CD14-positive monocyte (primary cell): ENCODE data around the gene STARD7. TPM values are rescaled to one million over a fixed set of nuclear protein-coding genes. Genes with fewer than 3 reads are reported as not detected.

Experiments
- DNase-seq, 3 donors: peaks; one replicate each; pipeline ENCODE4 v3.0.0-alpha.2; 2011 to 2022
- H2AFZ ChIP-seq: 2 replicates; pipeline ENCODE4 v1.6.0; 2012; ENCODE audit warnings: mild to moderate bottlenecking, low read depth, low read length, inconsistent platforms; ENCODE audit not compliant: insufficient read depth, poor library complexity, severe bottlenecking
- H3K27ac ChIP-seq, 2 donors: 1 replicate in 1 of 2; 2 replicates in 1 of 2; pipeline ENCODE4 v1.5.1; 2012 to 2013; ENCODE audit warnings: low read length in 2 of 2, control low read depth in 1 of 2, inconsistent platforms in 1 of 2, low read depth in 1 of 2, mild to moderate bottlenecking in 1 of 2
- H3K27me3 ChIP-seq, 2 donors: one replicate each; pipeline versions ENCODE4 v1.6.0 to v1.6.1; 2011 to 2013; ENCODE audit warnings: low read length in 2 of 2; ENCODE audit not compliant: control insufficient read depth in 2 of 2, insufficient read depth in 2 of 2
- H3K36me3 ChIP-seq, 2 donors: replicated peaks in 1 of 2; 1 replicate in 1 of 2; 2 replicates in 1 of 2; pipeline versions ENCODE4 v1.5.1 to v1.6.1; 2012 to 2013; ENCODE audit warnings: low read length in 2 of 2, control low read depth in 1 of 2, inconsistent platforms in 1 of 2, mild to moderate bottlenecking in 1 of 2; ENCODE audit not compliant: insufficient read depth in 2 of 2, control insufficient read depth in 1 of 2
- H3K4me1 ChIP-seq, 2 donors: 1 replicate in 1 of 2; 2 replicates in 1 of 2; pipeline versions ENCODE4 v1.5.1 to v1.6.1; 2012 to 2013; ENCODE audit warnings: low read length in 2 of 2, control low read depth in 1 of 2, inconsistent platforms in 1 of 2, mild to moderate bottlenecking in 1 of 2, moderate library complexity in 1 of 2; ENCODE audit not compliant: insufficient read depth in 2 of 2, control insufficient read depth in 1 of 2
- H3K4me2 ChIP-seq: replicated peaks from 2 replicates; pipeline ENCODE3; 2012; ENCODE audit warnings: low read length, moderate library complexity, mild to moderate bottlenecking; ENCODE audit not compliant: poor library complexity, severe bottlenecking; ENCODE audit errors: extremely low read depth
- H3K4me3 ChIP-seq, 3 experiments: fragments of 200-600 bp in 1 of 3; sonication (generic) in 1 of 3; replicated peaks in 1 of 3; 1 replicate in 2 of 3; 2 replicates in 1 of 3; pipeline ENCODE4 v1.5.1; 2011 to 2013; ENCODE audit warnings: low read length in 3 of 3, mild to moderate bottlenecking in 3 of 3, control low read depth in 2 of 3, low read depth in 2 of 3, inconsistent platforms in 1 of 3, moderate library complexity in 1 of 3
- H3K79me2 ChIP-seq: 2 replicates; pipeline ENCODE4 v1.6.0; 2012; ENCODE audit warnings: mild to moderate bottlenecking, control low read depth, inconsistent platforms, low read length, moderate library complexity; ENCODE audit not compliant: insufficient read depth
- H3K9ac ChIP-seq: 2 replicates; pipeline ENCODE4 v1.6.0; 2017; ENCODE audit warnings: low read length, mild to moderate bottlenecking; ENCODE audit not compliant: insufficient read depth, poor library complexity, severe bottlenecking
- H3K9me3 ChIP-seq, 2 donors: replicated peaks in 1 of 2; 1 replicate in 1 of 2; 2 replicates in 1 of 2; pipeline versions ENCODE4 v1.5.1 to v1.6.1; 2012 to 2013; ENCODE audit warnings: low read length in 2 of 2, control low read depth in 1 of 2; ENCODE audit not compliant: control insufficient read depth in 1 of 2, insufficient read depth in 1 of 2
- H4K20me1 ChIP-seq: 2 replicates; pipeline ENCODE4 v1.6.0; 2012; ENCODE audit warnings: mild to moderate bottlenecking, low read length, control low read depth, moderate library complexity; ENCODE audit not compliant: insufficient read depth
- H3K27ac Mint-ChIP-seq, 7 donors: one replicate each; pipeline ENCODE4 v1.8.0; 2020; ENCODE audit warnings: mild to moderate bottlenecking in 7 of 7, mixed read lengths in 7 of 7, moderate library complexity in 6 of 7, inconsistent platforms in 2 of 7
- H3K27me3 Mint-ChIP-seq, 3 donors: one replicate each; pipeline ENCODE4 v1.8.0; 2021 to 2022; ENCODE audit warnings: low read depth in 3 of 3, mild to moderate bottlenecking in 3 of 3, mixed read lengths in 3 of 3, moderate library complexity in 3 of 3, inconsistent platforms in 1 of 3
- H3K36me3 Mint-ChIP-seq, 2 donors: one replicate each; pipeline ENCODE4 v1.8.0; 2020; ENCODE audit warnings: mixed read lengths in 2 of 2, inconsistent platforms in 1 of 2, mild to moderate bottlenecking in 1 of 2
- H3K4me1 Mint-ChIP-seq: one replicate; pipeline ENCODE4 v1.8.0; 2020; ENCODE audit warnings: mild to moderate bottlenecking, mixed read lengths
- H3K4me3 Mint-ChIP-seq, 2 donors: one replicate each; pipeline ENCODE4 v1.8.0; 2020; ENCODE audit warnings: mild to moderate bottlenecking in 2 of 2, mixed read lengths in 2 of 2, moderate library complexity in 1 of 2
- H3K9me3 Mint-ChIP-seq, 7 donors: one replicate each; pipeline ENCODE4 v1.8.0; 2020 to 2022; ENCODE audit warnings: mixed read lengths in 7 of 7, mild to moderate bottlenecking in 6 of 7, moderate library complexity in 6 of 7, inconsistent platforms in 2 of 7
- WGBS: methylation state at CpG from one replicate; pipeline ENCODE4 v1.1.5; 2013; ENCODE audit warnings: missing lambda C conversion rate; ENCODE audit not compliant: insufficient coverage; 5-methylcytosine and 5-hydroxymethylcytosine counted together
- intact Hi-C, 2 donors: fragments of 100-400 bp; cut with micrococcal nuclease; formaldehyde crosslinking; loops; one replicate each; pipeline versions ENCODE4 v1.15.0 to v1.15.1; 2023
- polyA plus RNA-seq, 3 donors: library from polyadenylated mRNA; depleted of rRNA in 1 of 3; unstranded in 2 of 3; stranded (reverse) in 1 of 3; fragments of 300-500 nt in 2 of 3; fragments of >200 nt in 1 of 3; fragmentation: Illumina TruSeq in 2 of 3; gene quantifications; 1 replicate in 2 of 3; 2 replicates in 1 of 3; pipeline ENCODE4 v1.2.3, GENCODE V29; 2012 to 2021
- TF ChIP-seq, protein P1 (sequence below): fragments of 200-600 bp; IDR thresholded peaks from one replicate; pipeline ENCODE4 v1.8.0; 2022; ENCODE audit warnings: antibody characterized with exemption, mild to moderate bottlenecking

The STARD7 gene
- polyA plus RNA-seq, 3 donors, result 38.0 to 179 (median 172) TPM

DNA sequence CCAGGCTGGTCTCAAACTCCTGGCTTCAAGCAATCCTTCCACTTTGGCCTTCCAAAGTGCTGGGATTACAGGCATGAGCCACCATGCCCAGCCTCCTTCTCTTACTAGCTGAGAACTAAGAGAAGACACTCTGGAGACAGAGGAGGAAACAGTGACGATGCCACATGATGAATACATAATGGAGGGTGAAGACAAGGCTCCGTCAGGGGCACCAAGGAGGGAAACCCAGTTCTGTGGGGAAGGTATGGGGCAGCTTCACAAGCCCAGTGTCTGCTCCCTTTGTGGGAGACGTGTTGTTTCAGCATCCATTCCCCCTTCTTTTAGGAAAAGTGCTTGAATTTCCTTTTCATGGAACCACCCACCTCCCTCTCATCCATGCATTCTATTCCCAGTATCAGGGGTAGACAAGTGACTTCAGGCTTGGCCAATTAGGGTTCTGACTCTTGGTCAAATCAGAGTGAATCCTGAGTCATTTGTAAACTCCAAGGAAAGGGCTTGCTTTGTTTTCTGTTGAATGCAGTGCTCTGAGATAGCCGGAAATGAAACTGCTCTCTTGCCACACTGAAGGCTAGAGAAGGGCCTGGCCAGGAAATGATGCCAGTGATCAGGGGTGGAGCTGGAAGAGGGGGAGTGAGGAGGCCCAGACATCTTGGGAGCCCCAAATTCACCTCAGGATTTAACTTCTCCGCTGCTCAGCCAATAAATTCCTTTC is 33.4 kb upstream of the STARD7 start:
- no peaks in the 10 kb centered on the region for H3K27me3 Mint-ChIP-seq
- intact Hi-C loops, result loop anchor here in 1 of 2 donors (2.0 to 5.0 kb wide), 3 partner anchors 17 to 35 kb away; partner anchors contain the start of genes STARD7 and TMEM127
- H3K4me3 Mint-ChIP-seq, result peak overlapping the region; percentile 60 to 83
- H3K27ac Mint-ChIP-seq, result peak overlapping the region; percentile 98 to 100 (median 98)
- H3K9me3 Mint-ChIP-seq, result peaks cover 0 to 4% (median 2%) of the 10 kb centered on the region in 7 donors
- Histone ChIP-seq H3K9me3 (no peaks in the 10 kb centered on the region), H3K79me2 (peaks cover 34% of the 10 kb centered on the region), H3K4me1 (peaks cover 73 to 79% of the 10 kb centered on the region in 2 donors), H3K4me2 (peak overlapping the region; percentile 60), H3K27ac (peak overlapping the region; percentile 78 to 97), H3K4me3 (peak overlapping the region; percentile 0 to 63 (median 24)), H3K36me3 (peaks cover 1 to 26% of the 10 kb centered on the region in 2 donors), H4K20me1 (no peaks in the 10 kb centered on the region), H3K27me3 (no peaks in the 10 kb centered on the region), H3K9ac (peak overlapping the region; percentile 64), H2AFZ (peak overlapping the region; percentile 39)
- peaks cover 74% of the 10 kb centered on the region for H3K4me1 Mint-ChIP-seq
- TF ChIP-seq, protein P1, sequence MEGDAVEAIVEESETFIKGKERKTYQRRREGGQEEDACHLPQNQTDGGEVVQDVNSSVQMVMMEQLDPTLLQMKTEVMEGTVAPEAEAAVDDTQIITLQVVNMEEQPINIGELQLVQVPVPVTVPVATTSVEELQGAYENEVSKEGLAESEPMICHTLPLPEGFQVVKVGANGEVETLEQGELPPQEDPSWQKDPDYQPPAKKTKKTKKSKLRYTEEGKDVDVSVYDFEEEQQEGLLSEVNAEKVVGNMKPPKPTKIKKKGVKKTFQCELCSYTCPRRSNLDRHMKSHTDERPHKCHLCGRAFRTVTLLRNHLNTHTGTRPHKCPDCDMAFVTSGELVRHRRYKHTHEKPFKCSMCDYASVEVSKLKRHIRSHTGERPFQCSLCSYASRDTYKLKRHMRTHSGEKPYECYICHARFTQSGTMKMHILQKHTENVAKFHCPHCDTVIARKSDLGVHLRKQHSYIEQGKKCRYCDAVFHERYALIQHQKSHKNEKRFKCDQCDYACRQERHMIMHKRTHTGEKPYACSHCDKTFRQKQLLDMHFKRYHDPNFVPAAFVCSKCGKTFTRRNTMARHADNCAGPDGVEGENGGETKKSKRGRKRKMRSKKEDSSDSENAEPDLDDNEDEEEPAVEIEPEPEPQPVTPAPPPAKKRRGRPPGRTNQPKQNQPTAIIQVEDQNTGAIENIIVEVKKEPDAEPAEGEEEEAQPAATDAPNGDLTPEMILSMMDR, result no peak
- peaks cover 22 to 46% of the 10 kb centered on the region in 2 donors for H3K36me3 Mint-ChIP-seq
- peak; percentile 92 to 97 (median 96) for DNase-seq
- 0% methylated on average over 1 of the region's 5 CpGs for WGBS

DNA sequence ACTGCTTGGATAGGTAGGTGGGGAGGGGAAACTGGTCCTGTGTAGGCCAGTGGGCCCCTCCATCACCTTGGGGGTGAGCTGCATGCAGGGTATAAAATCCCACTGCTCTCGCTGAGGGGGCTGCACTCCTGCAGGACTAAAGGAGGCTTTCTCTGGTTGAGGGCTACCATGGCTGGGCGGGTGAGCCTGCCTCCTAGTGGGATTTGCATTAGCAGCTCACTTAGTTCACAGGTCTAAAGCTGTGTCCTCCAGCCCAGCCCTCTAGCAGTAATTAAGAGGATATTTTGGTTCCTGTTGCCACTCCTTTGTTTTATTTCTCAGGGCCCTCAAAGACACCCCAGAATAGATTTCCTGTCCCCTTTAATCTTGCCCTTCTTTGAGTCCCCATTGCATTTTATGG is 32.6 kb upstream of the STARD7 start:
- intact Hi-C loops, result loop anchor here in 1 of 2 donors (2.0 to 5.0 kb wide), 2 partner anchors 24 to 34 kb away; partner anchors contain the start of genes STARD7 and TMEM127
- Mint-ChIP-seq H3K4me1 (peaks cover 66% of the 10 kb centered on the region), H3K27ac (peak overlapping the region; percentile 98 to 100 (median 98)), H3K4me3 (peak overlapping the region; percentile 60 to 83), H3K36me3 (peaks cover 20 to 47% of the 10 kb centered on the region in 2 donors), H3K27me3 (no peaks in the 10 kb centered on the region), H3K9me3 (peaks cover 0 to 3% (median 2%) of the 10 kb centered on the region in 7 donors)
- Histone ChIP-seq H3K4me3 (peak overlapping the region in 1 of 3 experiments; percentile 63), H3K79me2 (peaks cover 26% of the 10 kb centered on the region), H4K20me1 (no peaks in the 10 kb centered on the region), H3K9me3 (no peaks in the 10 kb centered on the region), H2AFZ (no peak overlapping the region), H3K4me1 (peaks cover 65 to 71% of the 10 kb centered on the region in 2 donors), H3K27me3 (no peaks in the 10 kb centered on the region), H3K27ac (peak overlapping the region; percentile 78 to 97), H3K36me3 (peaks cover 2 to 31% of the 10 kb centered on the region in 2 donors), H3K9ac (peak overlapping the region; percentile 64), H3K4me2 (peak overlapping the region; percentile 60)
- DNase-seq, result no peak
- WGBS, result 100% methylated on average over 1 of the region's 2 CpGs
- TF ChIP-seq, protein P1, result no peak
